Stimulated activated CD4-positive, alpha-beta T cell treated with anti-CD3 and anti-CD28 coated beads, Interleukin-1b, Interleukin-23, amount 100 ng/mL, for 4 hours (primary cell): ENCODE measurements around the gene TMEM128.
"Not testable (repeated sequence)": the region's sequence is repeated elsewhere in the genome, so short reads cannot be mapped to it uniquely, and the experiment has no call there.

Source experiments
- DNase-seq, 2 donors: peaks; one replicate each; pipeline ENCODE4 v3.0.0-alpha.2; 2020; ENCODE audit warnings: low read depth in 2 of 2

TMEM128 gene, protein sequence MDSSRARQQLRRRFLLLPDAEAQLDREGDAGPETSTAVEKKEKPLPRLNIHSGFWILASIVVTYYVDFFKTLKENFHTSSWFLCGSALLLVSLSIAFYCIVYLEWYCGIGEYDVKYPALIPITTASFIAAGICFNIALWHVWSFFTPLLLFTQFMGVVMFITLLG

DNA sequence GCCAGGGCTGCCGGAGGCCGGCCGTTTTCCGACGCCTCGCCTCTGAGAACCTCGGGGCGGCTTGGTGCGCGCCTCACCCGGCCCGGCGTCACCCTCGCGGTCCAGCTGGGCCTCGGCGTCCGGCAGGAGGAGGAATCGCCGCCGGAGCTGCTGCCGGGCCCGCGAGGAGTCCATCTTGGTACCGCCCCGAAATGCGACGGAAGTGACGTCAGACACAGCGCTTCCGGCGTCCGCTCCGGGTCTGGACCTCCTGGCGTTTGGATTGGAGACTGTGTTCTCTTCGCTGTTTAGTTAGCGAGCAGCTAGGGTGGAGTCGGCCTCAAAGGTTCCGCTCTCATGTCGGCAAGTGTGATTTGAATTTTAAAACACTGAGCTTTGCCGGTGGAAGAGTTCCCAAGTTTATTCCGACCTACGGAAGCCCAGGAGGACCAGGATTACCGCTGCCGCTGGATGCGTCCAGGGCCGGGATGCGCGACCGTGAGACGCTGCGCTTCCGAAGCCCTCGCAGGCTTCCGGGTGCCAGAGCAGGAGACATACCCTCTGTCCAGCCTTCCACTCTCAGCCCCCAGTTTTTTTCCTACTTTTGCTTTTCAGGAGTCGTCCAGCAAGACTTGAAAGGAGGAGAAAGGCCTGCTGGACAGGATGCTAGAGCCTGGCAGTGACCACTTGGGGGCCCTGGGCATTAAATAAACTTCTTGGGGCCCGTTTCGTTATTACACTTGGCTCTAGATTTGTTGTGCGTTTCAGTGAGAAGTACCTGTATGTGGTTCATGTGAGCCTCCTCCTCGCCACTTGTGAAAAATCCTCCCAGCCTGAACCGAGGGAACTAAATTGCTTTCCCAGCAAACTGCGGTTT, at the start of gene TMEM128:
Gene TMEM128 (minus strand): TSS at position 195 of the 856 bp plus-strand sequence. CDS start 21 bp downstream, at position 174.
- DNase-seq: peak; percentile 81 to 83

DNA sequence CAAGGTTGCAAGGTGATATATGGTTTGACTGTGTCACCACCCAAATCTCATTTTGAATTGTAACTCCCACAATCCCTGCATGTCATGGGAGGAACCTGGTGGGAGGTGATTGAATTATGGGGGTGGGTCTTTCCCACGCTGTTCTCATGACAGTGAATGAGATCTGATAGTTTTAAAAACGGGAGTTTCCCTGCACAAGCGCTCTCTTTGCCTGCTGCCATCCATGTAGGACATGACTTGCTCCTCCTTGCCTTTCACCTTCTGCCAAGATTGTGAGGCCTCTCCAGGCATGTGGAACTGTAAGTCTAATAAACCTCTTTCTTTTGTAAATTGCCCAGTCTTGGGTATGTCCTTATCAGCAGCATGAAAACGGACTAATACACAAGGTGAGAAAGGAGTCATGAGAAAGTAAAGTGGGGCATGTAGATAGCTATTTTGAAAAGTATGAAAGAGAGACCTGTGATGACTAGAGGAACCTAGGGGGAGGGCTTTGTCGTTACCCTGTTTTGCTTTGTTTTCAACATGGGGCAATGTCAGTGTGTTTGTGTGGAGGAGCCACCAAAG, 48.3 kb upstream of the TMEM128 start:
- DNase-seq: no peak

DNA sequence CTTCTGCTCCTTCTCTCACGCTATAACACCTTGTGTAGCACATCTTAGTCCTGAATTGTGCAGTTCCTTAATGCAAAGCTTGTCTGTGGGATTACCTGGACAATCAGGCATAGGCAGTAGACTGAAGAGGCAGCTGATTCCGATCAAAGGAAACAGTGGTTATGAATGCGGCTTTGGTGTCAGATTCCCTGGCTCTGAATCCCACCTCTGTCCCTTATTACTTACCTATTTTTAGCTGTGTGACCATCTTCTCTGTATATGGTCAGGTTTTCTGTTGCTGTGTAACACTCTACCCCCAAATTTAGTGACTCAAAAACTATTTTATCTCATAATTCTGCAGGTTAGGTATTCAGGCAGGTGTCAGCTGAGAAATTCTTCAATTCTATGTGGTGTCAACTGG, 45.3 kb upstream of the TMEM128 start:
- no peak for DNase-seq

DNA sequence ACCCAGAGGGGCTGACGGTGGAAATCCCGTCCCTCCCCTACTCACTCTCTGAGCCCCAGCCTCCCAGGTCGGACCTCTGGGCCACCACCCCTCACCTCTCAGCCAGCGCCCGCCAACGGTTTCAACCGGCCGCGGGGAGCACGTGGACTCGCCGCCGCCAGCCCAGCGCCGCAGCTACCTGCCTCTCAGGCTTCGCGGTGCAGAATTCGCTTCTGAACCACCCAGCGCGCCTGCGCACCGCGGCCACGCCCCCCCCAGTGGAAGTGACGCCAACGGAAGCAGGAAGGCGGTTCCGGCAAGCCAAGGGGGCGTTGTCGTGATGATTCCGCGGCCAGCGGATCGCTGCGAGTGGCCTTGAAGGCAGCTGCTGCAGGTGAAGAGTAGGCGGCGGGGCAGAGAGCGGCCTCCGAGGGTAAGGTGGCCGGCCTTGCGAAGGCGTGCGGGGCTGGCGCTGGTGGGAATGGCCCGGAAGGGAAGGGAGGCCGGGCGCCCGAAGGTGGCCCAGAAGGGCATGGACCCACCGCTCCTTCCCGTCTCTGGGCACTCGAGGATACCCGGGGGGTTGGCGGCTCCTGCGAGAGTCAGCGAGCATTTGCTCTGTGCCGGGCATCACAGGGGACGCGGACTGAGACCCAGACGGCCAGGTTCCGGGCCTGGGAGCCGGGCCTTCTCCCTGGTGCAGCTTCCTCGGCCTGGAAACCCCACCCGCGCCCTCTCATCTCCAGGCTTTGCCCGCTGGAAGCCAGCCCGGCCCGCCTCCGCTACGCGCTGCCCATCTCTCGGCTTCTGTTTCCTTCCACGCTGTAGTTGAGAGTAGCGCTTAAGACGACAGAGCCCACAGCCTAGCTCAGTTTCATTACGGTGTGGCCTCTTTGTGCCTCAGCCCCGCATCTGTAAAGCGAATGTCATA, 42.2 kb upstream of the TMEM128 start, which contains the start of the genes LYAR and ZBTB49:
Gene LYAR (minus strand): TSS at position 214 of the 910 bp plus-strand sequence. CDS start 6,412 bp downstream, outside the sequence.
Gene ZBTB49 (plus strand): TSS at position 311 of the 910 bp plus-strand sequence. CDS start 9,695 bp downstream, outside the sequence.
- DNase-seq: peak; percentile 94 to 96

DNA sequence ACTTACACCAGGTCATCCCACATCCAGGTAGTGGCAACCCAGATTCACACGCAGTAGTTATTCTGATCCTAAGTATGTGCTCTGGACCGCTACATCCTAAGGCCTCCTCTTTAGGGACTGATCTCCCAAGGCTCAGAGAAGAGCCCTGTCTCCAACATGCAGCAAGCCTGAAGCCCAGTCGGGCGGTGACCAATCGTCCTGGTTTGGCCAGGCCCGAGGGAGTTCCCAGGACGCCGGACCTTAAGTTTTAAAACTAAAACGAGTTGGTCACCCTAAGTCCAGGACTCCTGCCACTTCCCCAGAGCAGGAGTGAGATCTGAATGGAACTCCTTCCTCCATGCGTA, 41.5 kb upstream of the TMEM128 start:
- DNase-seq: no peak

DNA sequence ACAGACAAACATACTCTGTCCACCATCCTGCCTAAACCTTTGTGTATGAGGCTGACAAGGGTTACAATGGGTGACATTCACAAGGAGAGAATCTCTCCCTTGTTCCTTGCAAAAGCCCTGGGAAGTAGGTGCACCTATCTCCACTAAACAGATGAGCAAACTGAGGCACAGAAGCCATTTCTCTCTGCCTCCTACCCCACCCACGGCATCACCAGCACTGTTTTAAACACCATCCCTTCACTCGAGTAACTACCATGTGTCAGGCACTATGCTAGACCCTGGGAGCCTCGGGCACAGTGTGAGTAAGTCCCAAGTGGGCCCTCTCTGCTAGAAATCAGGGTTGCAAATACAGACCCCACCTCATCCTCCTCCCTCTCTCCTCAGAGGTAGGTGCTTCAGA, 41.0 kb upstream of the TMEM128 start:
- no peak for DNase-seq

DNA sequence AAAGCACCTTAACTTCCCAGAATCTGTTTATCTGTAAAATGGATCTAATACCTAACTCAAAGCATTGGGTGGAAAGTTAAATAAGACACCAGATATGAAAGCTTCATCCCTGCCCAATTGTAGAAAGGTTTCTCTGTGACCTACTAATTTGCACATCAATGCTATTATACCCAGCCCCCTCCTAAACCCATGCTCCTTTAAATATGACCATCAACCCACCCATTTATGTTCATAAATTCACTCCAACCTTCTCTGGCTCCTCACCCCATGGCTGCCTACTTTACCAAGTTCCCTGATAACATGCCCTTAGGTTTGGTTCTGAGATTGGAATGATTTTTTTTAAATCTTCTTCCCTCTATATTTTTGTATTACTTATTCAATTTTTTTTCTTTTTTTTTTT, 40.1 kb upstream of the TMEM128 start:
- no peak for DNase-seq

DNA sequence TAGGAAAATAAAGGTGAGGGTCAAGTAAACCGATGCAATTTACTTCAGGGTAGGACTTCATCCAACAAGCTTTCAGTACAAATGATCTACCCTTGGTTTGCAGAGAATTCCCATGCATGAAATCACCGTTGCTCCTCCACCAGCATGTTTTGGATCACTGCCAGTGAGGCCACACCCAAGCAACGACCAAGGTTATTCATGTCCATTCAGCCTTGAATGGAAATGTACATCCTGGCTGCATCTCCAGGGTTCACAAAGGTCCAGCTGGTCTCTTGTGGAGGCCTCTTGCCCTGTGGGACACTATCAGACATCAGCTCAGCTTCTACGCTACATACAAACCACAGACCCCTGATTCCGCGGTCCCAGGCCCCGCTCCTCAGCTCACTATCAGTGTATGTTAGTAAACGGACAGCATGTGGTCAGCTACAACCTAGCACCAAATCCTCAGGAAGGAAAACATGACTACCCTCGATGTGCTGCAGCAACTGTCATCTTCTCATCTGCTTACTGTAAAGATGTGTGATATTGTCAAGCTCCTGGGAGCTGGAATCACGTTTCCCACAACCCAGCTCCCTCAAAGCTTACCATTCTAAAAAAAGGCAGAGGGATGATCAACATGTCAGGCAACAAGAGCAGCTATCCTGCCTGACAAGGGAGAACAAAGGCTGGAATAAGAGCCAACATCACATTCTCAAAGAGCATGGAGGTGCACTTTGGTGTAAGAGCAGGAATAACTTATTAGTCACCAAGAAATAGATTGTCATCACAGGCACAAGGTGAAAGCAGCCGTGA, 37.0 kb upstream of the TMEM128 start:
- no peak for DNase-seq

DNA sequence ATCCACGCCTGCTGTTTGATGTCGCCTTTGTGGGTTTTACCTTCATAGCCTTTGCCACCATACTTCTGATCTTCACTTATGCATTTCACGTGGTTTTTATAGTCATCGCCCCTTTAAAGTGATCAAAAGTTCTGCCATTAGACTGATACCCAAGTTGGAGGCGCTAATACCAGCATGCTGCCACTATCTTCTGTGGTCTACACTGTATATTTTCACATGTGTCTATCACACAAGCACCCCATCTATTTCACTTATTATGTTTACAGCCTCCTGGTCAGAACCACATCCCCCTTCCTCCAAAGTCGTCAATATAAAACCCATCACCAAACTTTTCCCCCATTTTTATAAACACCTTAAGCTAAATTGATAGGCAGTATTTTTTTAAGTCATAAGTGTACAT, 33.8 kb upstream of the TMEM128 start:
- no peak for DNase-seq

DNA sequence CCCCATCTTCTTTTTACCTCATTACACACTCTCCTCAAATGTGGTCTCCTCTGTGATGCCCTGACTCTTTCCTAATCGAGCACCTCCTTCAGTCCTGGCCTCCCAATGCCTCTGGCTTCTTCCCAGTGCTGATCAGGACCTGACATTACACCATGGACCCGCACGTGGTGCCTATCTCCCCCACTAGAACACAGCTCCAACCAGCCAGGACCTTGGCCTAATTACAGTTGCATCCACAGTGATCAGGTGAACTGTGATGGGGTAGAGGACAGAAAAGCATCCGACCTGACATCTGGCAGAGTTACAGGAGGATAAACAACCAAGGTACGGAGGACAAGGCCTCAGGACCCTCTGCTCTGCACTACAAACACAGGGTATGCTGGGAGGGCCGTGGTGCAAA, 29.5 kb upstream of the TMEM128 start:
- no peak for DNase-seq

DNA sequence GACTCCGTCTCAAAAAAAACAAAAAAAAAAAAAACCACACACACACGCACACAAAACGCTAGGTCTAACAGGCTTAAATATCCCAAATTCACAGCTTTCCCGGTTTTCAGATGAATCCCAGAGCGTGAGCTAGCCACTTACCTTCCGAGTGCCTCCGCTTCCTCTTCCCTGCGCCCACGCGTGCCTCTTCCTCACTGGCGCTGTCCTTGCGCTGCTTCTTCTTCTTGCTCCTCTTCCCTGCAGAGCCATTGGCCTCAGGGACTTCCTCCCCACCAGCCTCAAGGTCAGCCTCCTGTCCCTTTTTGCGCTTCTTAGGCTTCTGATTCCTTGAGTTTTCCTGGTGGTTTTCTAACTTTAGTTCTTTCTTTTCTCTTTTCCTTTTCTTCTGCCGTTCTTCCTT, 26.2 kb upstream of the TMEM128 start:
- no peak for DNase-seq

DNA sequence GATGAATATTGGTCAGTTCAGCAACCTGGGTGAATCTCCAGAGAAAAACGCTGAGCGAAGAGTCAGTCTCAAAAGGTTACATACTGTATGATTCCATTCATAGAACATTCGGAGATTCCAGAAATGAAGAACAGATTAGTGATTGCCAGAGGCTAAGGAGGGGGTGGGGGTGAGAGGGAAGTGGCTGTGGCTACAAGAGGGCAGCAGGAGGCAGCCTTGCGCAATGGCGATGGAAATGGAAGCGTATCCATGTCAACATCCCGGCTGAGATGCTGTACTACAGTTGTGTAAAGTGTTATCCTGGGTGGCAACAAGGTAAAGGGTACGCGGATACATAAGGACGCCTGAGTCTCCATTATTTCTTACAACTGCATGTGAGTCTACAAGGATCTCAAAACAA, 23.9 kb upstream of the TMEM128 start:
- no peak for DNase-seq

DNA sequence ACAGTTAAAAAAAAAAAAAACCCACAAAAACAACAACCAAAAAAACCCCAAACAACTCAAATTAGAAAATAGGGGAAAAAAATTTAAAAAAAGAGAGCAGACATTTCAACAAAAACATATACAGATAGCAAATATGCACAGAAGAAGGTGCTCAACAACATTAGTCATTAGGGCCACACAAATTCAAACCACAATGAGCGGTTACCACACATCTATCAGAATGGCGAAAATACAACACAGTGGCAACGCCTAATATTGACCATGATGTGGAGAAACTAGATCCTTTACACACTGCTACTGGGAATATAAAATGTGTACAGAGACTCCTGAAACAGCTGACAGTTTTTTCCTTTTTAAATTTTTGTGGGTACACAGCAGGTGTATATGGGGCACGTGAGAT, 22.5 kb upstream of the TMEM128 start:
- DNase-seq: no peak

DNA sequence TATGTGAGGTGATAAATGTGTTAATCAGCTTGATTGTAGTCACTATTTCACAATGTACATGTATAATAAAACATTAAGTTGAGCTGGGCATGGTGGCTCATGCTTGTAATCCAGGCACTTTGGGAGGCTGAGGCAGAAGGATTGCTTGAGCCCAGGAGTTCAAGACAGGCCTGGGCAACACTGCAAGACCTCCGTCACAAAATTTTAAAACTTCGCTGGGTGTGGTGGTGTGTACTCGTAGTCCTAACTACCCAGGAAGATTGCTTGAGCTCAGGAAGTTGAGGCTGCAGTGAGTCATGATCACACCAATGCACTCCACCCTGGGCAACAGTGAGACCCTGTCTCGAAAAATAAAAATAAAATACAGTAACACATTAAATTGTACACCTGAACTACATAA, 21.8 kb upstream of the TMEM128 start:
- DNase-seq: no peak

DNA sequence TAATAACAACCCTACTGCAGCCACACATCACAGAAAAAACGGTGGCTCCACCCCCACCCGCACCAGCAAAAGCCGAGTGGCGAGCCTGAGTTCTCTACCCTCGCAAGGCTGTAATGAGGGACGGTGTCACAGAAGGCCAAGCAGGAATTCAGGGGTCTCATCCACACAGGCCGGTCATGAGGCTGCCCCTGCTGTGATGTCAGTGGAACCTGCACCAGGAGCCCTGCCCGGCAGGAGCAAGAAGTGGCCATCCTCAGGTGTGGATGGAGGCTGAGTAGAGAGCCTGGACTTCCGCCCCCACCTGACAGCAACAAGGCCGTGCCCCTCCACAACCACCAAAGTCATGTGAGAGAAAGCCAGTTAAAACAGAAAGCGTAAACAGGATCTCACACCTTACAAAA, 21.3 kb upstream of the TMEM128 start:
- no peak for DNase-seq

DNA sequence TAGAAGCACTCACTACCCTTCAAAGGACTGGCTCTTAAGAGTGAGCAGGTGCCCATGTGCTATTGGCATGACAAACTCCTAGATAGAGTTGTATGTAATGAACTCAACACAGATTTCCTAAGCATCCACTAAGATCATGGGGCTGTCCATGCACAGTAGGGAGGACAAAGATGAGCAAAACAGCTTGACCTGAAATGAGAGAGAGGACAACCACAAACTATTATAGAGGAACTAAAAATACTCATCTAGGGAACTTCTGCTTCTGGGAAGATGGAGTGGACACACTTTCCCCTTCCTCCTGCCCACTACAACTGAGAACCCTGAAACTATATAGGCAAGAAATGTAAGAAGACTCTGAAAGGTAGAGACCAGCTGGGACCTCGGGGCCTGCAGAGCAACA, 20.8 kb upstream of the TMEM128 start:
- no peak for DNase-seq

DNA sequence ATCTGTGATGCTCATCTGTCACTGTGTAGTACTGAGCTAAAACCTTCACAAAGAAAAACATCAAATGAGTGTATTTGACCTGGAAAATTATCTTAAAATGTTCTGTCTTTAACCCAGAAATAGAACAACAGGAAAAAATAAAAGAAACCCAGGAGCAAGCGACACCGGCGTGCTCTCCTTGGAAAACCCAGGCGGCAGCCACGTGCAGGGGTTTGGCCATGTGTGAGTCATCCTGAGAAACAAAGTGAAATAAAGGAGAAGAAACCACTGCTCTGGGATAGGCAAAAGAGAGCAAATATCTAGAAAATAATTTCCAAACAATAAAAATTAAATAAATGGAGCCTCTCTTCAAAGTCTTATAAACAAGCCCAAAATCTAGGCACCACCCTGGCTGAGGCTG, 20.0 kb upstream of the TMEM128 start:
- no peak for DNase-seq

DNA sequence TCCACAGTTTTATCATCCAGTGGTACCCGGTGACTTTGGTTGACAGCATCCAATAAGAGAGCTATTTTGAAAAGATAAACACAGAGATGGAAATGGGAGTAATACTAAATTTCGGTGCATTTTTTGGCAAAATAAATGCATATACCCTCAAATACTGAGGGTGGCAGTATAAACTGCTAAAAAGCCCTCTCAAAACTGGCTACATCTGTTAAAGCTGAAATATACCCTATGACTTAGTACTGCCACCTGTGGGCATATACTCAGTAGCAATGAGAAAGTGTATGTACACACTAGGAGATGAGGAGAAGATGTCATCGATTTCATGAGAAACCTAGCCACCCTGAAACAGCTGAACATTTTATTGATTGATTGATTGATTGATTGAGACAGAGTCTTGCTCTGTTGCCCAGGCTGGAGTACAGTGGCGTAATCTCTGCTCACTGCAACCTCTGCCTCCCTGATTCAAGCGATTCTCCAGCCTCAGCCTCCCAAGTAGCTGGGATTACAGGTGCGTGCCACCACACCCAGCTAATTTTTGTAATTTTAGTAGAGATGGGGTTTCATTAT, 12.2 kb upstream of the TMEM128 start:
- DNase-seq: no peak

DNA sequence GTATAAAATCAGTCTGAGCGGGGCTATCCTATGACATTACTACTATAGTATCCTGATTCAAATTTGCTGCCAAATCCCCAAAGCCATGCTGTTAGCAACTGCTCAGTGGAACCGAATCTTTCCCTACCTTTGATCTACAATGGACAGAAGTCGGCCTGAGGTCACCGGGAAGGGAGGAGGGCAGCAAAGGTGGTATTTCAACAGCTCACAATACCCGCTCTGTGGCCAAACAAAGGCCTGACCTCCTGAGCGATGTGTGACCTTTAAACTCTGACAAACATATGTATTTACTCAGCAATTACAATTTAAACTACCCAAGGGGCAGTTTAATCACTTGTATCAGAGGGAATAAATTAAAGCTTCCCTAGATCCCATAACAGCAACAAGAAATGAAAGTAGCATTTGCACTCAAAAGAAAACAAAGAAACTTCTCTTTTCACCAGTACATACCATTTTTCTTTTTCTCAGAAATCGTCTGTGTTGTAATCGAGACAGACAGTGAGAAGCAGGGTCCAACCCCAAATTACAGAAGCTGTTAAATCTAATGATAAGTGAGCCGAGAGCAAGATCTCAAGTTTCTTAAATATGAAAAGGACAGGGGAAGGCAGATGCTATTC, 11.6 kb upstream of the TMEM128 start:
- DNase-seq: no peak

DNA sequence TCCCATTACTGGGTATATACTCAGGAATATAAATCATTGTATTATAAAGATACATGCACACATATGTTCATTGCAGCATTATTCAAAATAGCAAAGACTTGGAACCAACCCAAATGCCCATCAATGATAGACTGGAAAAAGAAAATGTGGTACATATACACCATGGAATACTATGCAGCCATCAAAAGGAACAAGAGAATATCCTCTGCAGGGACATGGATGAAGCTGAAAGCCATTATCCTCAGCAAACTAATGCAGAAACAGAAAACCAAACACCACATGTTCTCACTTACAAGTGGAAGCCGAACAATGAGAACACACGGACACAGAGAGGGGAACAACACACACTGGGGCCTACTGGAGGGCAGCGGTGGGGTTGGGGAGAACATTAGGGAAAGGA, 9.7 kb upstream of the TMEM128 start:
- DNase-seq: not testable (repeated sequence)
